HG02759 (cell line): ENCODE data around the gene TIMP1.

ENCODE experiments used
- ATAC-seq: cut with Tn5 transposase; IDR thresholded peaks from one replicate; pipeline ENCODE4 v1.9.1; 2021; ENCODE audit warnings: mild to moderate bottlenecking, moderate library complexity; ENCODE audit not compliant: unreplicated experiment

TIMP1 gene

DNA sequence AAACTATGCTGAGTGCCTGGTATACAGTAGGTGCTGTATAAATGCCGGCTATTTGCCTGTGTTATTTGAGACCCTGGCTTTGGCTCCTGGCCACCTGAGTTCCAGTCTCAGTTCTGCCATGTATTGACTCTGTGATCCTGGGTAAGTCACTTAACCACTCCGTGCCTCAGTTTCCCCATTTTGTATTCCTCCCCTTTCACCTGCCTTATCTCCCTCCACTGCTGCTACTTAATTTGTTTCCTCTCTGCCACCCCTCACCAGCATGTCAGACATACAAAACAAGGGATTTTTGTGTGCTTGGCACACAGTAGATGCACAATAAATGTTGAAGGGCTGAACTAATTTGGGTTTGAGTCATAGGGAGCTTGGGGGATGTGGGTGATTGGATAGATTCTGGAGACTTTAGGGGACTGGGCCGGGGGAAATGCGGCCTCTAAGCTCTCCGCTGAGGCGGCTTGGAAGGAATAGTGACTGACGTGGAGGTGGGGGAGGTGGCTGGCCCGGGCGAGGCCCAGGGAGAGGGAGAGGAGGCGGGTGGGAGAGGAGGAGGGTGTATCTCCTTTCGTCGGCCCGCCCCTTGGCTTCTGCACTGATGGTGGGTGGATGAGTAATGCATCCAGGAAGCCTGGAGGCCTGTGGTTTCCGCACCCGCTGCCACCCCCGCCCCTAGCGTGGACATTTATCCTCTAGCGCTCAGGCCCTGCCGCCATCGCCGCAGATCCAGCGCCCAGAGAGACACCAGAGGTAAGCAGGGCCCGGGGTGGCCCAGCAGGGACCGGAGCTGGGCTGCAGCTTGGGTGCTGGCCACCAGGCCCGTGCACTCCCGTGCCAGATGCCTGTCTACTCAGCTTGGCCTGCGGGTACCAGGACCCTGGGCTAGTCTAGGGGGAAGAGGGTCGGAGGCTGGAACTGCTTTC lies at the start of gene TIMP1:
TIMP1 (plus strand) TSS at position 706 of the 917 bp plus-strand sequence. CDS start 980 bp downstream, outside the sequence.
- ATAC-seq: peak; percentile 90

DNA sequence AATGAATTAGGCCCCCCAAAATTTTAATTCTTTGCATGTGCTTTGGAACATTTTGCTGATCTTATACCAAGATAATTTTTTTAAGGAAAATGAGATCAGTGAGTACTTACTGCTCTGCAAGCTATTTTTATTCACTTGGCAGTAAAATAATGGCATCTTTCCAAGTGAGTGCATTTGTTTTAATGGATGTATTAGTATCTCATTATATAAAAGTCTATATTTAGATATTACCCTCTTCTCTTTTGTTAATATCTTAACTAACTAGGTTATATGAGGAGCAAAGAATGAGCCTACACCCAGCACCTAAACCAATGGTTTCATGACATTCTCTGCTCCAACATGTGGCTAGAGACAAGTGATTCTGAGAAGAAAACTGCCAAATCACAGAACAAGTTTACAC lies 42.4 kb upstream of the TIMP1 start:
- no peak for ATAC-seq

- no peak for ATAC-seq
These were observed 41.3 kb upstream of the TIMP1 start for GRCh38 chrX:47540754-47541538.

DNA sequence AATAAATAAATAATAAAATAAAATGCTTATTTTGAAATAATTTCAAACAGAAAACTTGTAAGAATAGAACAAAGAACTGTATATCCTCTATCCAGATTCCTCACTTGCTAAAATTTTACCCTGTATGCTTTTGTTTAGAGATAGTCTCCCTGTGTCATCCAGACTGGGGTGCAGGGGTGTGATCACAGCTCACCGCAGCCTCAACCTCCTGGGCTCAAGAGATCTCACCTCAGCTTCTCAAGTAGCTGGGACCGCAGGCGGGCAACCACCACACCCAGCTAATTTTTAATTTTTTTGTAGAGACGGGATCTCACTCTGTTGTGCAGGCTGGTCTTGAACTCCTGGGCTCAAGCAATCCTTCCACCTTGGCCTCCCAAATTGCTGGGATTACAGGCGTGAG lies 38.7 kb upstream of the TIMP1 start:
- no peak for ATAC-seq

GRCh38 chrX:47556045-47556623 lies 26.1 kb upstream of the TIMP1 start:
- peak; percentile 85 for ATAC-seq

- ATAC-seq: no peak
These were observed 23.8 kb upstream of the TIMP1 start for GRCh38 chrX:47558436-47558835.

GRCh38 chrX:47560179-47560933 lies 21.9 kb upstream of the TIMP1 start:
- ATAC-seq: no peak

DNA sequence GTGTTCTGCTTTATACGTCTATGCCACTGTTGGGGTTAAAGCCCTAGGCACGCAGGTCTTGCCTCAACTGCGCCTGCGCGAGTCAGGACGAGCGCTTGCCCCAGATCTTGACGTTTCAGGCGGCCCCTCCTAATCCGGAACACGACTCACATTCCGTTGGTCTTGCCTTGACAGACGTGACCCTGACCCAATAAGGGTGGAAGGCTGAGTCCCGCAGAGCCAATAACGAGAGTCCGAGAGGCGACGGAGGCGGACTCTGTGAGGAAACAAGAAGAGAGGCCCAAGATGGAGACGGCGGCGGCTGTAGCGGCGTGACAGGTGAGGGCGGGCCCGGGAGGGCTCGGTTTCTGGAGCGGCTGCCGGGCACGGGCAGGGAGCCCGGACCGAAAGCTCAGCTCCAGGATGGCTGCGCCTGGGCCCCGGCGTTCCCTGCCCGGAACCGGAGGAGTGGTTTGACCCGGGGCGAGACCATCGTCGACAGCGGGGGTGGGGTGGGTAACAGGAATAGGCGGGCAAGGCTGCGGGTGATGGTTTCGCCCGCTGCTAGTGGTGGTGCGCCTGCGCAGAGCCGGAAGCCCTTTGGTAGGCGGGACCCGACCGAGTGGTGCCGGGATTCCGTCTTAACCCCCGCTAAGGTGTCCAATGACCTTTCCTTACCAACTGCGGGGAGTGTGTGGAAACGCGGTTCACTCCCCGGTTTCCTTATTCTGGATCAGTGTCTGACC lies 21.1 kb upstream of the TIMP1 start, which contains the start of gene ARAF:
ARAF (plus strand) TSS at position 272 of the 725 bp plus-strand sequence. CDS start 1,763 bp downstream, outside the sequence.
- peak; percentile 91 for ATAC-seq

- ATAC-seq: no peak
These were observed 20.5 kb upstream of the TIMP1 start for GRCh38 chrX:47561659-47562151.

- ATAC-seq: no peak
These were observed 19.5 kb upstream of the TIMP1 start for GRCh38 chrX:47562615-47563243.

GRCh38 chrX:47563801-47564315 lies 18.4 kb upstream of the TIMP1 start:
- no peak for ATAC-seq

GRCh38 chrX:47564438-47565085 lies 17.7 kb upstream of the TIMP1 start:
- ATAC-seq: no peak

DNA sequence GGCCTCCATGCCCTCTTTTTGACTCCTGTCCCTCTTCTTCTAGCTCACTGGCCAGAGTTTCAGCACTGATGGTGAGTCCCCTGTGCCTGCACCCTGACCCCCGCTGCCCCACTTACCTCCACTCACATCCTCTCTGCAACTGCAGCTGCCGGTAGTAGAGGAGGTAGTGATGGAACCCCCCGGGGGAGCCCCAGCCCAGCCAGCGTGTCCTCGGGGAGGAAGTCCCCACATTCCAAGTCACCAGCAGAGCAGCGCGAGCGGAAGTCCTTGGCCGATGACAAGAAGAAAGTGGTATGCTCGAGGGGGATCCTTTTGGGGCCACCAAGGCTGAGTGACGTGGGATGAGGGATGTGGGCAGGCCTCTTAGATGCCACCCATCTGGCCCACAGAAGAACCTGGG lies 15.4 kb upstream of the TIMP1 start:
- no peak for ATAC-seq

DNA sequence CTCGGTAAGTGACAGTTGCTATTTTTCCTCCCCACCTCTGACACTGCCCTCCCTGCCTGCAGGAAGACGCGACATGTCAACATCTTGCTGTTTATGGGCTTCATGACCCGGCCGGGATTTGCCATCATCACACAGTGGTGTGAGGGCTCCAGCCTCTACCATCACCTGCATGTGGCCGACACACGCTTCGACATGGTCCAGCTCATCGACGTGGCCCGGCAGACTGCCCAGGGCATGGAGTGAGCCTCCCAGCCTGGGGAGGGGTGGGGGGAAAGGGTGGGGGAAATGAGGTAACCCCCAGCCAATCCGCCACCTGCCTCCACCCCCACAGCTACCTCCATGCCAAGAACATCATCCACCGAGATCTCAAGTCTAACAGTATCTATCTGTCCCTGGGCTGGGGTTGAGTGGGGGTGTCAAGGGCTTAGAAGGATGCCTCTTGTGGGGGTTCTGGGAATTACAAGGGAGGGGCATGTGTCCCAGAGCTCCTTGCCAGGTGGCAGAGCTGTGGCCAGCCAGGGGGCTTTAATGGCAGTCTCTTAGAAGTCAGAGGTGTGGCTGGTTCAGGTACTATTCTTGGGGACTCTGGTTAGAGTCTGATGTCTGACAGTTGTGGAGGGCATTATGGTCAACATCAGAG lies 13.5 kb upstream of the TIMP1 start:
- no peak for ATAC-seq

- ATAC-seq: no peak
These were observed 11.4 kb upstream of the TIMP1 start for GRCh38 chrX:47570794-47571193.

GRCh38 chrX:47571215-47571614 lies 11.0 kb upstream of the TIMP1 start:
- no peak for ATAC-seq

- ATAC-seq: no peak
These were observed 10.3 kb upstream of the TIMP1 start for GRCh38 chrX:47571896-47572295.

GRCh38 chrX:47572773-47573340 lies 9.4 kb upstream of the TIMP1 start:
- no peak for ATAC-seq
